Measurements from ENCODE around the gene ALK. TPM values are rescaled to one million over a fixed set of nuclear protein-coding genes. Genes with fewer than 3 reads are reported as not detected.

The ALK gene
- total RNA-seq, 4 donors from 2014 or later, result 0.08 to 0.40 (median 0.28) TPM

GRCh38 chr2:29628108-29628745 is 293.2 kb downstream of the ALK start:
- Histone ChIP-seq H3K27ac (no peak overlapping the region), H3K9me3 (no peaks in the 10 kb centered on the region), H3K36me3 (no peaks in the 10 kb centered on the region), H3K27me3 (no peaks in the 10 kb centered on the region), H3K4me1 (no peaks in the 10 kb centered on the region), H3K4me3 (replicated peaks in 1 of 3) (no peak overlapping the region)
- DNase-seq, result no peak
- 62 to 74% methylated on average over 2 of the region's 2 CpGs for WGBS, 2 donors
- intact Hi-C loops (cut with DNase I), result no loop called here
- no peak for TF ChIP-seq CTCF (IDR thresholded peaks at IDR 0.05)
- no peak for TF ChIP-seq POLR2A (IDR thresholded peaks at IDR 0.05)

- no peak overlapping the region for H3K27ac ChIP-seq
- TF ChIP-seq POLR2A (IDR thresholded peaks at IDR 0.05), result no peak
- no peak for TF ChIP-seq CTCF (IDR thresholded peaks at IDR 0.05)
- 56 to 67% methylated on average over 5 of the region's 5 CpGs for WGBS, 2 donors
- no peaks in the 10 kb centered on the region for H3K4me1 ChIP-seq
- H3K4me3 ChIP-seq (replicated peaks in 1 of 3), result no peak overlapping the region
- intact Hi-C loops (cut with DNase I), result no loop called here
- H3K27me3 ChIP-seq, result no peaks in the 10 kb centered on the region
- DNase-seq, result no peak
- no peaks in the 10 kb centered on the region for H3K9me3 ChIP-seq
- no peaks in the 10 kb centered on the region for H3K36me3 ChIP-seq
These were observed 294.1 kb downstream of the ALK start for GRCh38 chr2:29627279-29627711.

DNA sequence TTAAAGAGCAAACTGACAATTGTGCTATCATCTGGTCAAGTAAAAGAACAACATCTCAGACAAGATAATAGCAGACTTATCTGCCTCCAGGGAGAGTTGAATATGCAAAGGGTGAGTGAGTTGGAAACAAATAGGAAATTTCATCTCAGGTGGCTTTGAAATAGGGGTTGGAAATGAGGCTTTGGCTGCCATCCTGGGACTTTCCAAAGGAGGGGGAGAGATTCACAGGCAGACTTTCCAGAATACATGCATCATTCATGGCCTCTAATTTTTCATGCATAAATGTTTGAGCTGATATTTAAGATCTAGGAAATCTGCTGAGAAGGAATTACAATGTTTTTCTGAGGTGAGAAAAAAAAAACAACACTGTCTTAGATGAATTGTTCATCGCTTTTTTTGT is 300.5 kb downstream of the ALK start:
- Histone ChIP-seq H3K36me3 (no peaks in the 10 kb centered on the region), H3K27ac (no peak overlapping the region), H3K27me3 (no peaks in the 10 kb centered on the region), H3K9me3 (no peaks in the 10 kb centered on the region), H3K4me1 (peaks cover 0 to 2% of the 10 kb centered on the region in 2 donors), H3K4me3 (replicated peaks in 1 of 3) (no peak overlapping the region)
- no peak for DNase-seq
- intact Hi-C loops (cut with DNase I), result no loop called here
- 96 to 97% methylated on average over 1 of the region's 1 CpG for WGBS, 2 donors
- TF ChIP-seq CTCF (IDR thresholded peaks at IDR 0.05) (no peak), POLR2A (IDR thresholded peaks at IDR 0.05) (no peak)

DNA sequence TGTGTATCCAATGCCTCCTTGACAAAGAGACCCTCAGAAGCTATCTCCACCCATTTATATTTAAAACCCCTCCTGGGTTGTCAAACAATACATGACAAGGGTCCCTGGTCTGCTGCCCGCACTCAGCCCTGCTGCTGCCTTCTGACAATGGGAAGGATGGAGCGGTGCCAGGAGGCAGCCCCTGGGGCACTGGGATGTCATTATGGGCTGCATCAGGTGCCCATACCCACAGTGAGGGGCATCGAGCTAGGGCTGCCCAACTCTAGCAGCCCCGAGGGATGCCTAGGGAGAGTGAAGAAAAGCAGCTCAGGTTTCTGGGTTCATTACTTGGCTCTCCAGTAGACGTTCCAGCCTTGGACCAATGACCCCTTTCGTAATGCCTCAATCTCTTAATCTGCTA is 301.7 kb downstream of the ALK start:
- no peak for DNase-seq
- Histone ChIP-seq H3K36me3 (no peaks in the 10 kb centered on the region), H3K9me3 (no peaks in the 10 kb centered on the region), H3K27ac (no peak overlapping the region), H3K27me3 (no peaks in the 10 kb centered on the region), H3K4me1 (peaks cover 4 to 14% of the 10 kb centered on the region in 2 donors), H3K4me3 (replicated peaks in 1 of 3) (no peak overlapping the region)
- 89 to 91% methylated on average over 6 of the region's 6 CpGs for WGBS, 2 donors
- intact Hi-C loops (cut with DNase I), result no loop called here
- TF ChIP-seq POLR2A (IDR thresholded peaks at IDR 0.05) (no peak), CTCF (IDR thresholded peaks at IDR 0.05) (no peak)

DNA sequence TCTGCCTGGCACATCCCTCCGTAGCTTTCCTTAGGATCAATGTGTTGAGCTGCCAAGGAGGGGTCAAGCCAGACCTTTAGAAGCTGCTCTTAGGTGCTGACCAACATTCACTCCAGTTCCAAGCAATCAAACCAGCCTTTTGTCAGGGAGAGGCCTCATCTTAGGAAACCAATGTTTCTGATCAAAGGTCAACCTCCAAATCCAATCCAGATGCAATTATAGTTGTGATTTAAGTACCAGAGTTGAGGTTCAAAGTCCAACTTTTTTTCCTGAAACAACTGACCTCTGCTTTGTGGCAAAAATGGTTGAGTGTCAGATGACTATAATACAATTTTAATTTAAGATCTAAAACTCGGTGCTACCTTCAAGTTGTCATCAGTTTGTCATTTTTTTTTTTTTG is 303.4 kb downstream of the ALK start:
- no peak for DNase-seq
- TF ChIP-seq POLR2A (IDR thresholded peaks at IDR 0.05) (no peak), CTCF (IDR thresholded peaks at IDR 0.05) (no peak)
- no peaks in the 10 kb centered on the region for H3K27me3 ChIP-seq
- H3K36me3 ChIP-seq, result no peaks in the 10 kb centered on the region
- H3K4me3 ChIP-seq (replicated peaks in 1 of 3), result no peak overlapping the region
- no peaks in the 10 kb centered on the region for H3K9me3 ChIP-seq
- intact Hi-C loops (cut with DNase I), result no loop called here
- no peak overlapping the region for H3K27ac ChIP-seq
- H3K4me1 ChIP-seq, result peaks cover 5 to 19% of the 10 kb centered on the region in 2 donors
- 83 to 87% methylated on average over 2 of the region's 2 CpGs for WGBS, 2 donors

Data from thyroid gland (tissue), 4 donors.